ENCODE measurements around the gene TSEN34.

TSEN34 gene

DNA sequence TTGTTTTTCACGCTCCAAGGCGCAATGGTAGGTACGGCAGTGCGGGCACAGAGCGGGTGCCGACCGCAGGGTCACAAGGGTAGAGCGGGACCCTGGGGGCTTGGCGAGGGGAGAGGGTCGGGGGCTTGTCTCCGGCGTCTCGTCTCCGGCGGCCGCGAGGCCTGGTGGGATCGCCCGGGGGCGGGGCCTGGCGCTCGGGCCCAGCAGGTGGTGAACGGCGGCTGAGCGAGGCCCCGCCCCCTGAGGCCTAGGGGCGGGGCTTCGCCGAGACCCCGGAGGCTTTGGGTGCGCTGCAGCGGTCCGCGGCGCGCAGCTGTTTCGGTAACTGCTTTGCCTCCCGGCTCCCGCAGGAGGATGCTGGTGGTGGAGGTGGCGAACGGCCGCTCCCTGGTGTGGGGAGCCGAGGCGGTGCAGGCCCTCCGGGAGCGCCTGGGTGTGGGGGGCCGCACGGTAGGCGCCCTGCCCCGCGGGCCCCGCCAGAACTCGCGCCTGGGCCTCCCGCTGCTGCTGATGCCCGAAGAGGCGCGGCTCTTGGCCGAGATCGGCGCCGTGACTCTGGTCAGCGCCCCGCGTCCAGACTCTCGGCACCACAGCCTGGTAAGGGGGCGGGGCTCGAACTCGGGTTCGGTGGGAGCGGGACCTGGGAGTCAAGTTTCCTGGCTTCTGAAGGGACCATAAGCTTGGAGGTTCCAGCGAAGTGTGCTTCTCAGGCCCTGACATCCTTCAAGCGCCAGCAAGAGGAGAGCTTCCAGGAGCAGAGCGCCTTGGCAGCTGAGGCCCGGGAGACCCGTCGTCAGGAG is at the start of gene TSEN34:
Gene TSEN34, plus strand, starts transcription at position 298 of the 800 bp plus-strand sequence. Its CDS starts 57 bp downstream, at position 355.
- peak; percentile 86 for DNase-seq (ENCODE audit: low spot score)

DNA sequence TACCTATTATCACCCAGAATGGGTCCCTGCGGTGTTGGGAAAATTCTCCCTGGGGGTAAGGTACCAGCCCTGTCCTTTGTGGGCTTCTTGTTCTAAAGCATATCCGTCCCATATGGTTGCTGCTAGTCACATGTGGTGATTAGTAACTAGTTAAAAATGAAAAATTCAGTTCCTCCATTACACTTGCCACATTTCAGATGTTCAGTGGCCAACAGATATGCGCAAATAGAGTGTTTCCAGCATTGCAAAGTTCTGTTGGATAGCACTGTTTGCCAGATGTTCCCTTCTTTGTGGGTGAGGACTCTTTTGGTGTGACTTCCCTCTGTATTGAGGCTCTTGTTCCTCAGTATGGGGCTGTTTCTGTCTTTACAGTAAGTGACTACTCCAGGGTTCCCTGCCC is 49.8 kb upstream of the TSEN34 start:
- no peak for DNase-seq (ENCODE audit: low spot score)

DNA sequence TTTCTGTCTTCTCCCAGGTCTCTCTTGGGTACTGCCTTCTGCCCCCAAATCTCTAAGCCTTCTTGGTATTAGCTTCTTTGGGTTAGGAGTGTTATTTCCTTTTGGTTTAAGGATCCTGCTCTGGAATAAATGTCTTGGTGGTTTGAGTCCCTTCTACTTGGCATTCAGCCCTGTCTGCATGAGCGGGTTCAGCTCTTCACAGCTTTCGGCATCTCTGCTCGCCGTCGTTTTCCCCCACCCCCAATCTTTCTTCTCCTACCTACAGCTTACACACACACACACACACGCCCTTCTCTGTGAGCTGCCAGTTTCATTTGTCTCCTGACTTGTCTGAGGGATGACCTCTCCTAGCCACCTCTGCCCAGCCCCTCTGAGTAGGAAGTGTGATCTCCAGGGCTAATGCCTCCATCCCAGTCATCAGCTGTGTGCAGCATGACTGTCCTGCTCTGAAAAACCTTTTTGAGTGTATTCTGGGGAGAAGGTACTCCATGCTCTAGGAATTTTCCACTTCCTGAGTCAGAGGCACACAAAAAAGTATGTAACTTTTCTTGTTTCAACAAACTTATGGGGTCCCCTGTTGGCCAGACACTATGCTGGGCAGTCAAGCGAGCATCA is 48.8 kb upstream of the TSEN34 start:
- DNase-seq (ENCODE audit: low spot score) = no peak

GRCh38 chr19:54145541-54146158 is 45.5 kb upstream of the TSEN34 start:
- no peak for DNase-seq (ENCODE audit: low spot score)

GRCh38 chr19:54147676-54148075 is 43.4 kb upstream of the TSEN34 start:
- DNase-seq (ENCODE audit: low spot score) = no peak

GRCh38 chr19:54148158-54148557 is 43.0 kb upstream of the TSEN34 start:
- DNase-seq (ENCODE audit: low spot score) = no peak

DNA sequence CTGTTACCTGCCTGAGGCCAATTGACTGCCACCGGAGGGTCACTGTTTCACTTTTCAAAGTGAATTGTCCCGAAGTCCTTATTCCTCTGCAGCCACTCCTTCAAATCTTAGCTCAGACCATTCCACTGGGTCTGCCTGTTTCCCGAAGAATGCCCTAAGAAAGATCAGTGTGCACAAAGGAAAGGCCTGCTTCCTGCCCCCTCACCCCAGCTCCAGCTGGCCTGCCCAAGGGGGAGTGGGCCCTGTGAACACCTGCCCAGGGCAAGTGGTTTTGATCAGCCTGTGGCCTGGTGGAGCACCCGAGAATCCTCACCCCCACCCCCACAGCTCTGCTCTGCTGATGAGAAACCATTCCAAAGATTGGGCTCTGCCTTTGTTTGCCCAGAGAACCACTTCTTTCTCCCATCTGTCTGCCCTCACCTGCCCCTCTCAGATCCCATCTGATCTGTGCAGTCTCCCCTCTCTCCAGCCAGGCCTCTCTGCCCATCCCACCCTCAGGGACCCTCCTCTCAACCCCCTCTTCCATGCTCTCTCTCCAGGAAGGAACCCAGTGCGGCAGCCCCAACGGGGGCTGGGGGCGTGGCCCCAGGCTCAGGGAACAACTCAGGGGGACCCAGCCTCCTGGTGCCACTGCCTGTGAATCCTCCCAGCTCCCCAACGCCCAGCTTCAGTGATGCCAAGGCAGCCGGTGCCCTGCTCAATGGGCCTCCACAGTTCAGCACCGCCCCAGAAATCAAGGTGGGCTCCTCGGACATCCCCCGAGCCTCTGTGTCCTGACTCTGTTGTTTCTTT is 41.9 kb upstream of the TSEN34 start:
- no peak for DNase-seq (ENCODE audit: low spot score)

- no peak for DNase-seq (ENCODE audit: low spot score)
These were observed 39.6 kb upstream of the TSEN34 start for GRCh38 chr19:54151362-54152035.

DNA sequence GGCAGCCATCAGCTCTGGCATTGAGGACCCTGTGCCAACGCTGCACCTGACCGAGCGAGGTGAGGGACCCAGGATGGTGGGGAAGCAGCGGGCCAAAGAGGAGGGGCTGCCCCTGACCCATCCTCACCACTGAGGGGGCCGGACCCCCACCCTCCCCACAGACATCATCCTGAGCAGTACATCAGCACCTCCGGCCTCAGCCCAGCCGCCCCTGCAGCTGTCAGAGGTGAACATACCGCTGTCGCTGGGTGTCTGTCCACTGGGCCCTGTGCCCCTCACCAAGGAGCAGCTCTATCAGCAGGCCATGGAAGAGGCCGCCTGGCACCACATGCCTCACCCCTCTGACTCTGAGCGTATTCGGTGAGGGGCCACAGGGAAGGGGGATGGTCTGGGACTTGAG is 38.8 kb upstream of the TSEN34 start:
- DNase-seq (ENCODE audit: low spot score) = no peak

DNA sequence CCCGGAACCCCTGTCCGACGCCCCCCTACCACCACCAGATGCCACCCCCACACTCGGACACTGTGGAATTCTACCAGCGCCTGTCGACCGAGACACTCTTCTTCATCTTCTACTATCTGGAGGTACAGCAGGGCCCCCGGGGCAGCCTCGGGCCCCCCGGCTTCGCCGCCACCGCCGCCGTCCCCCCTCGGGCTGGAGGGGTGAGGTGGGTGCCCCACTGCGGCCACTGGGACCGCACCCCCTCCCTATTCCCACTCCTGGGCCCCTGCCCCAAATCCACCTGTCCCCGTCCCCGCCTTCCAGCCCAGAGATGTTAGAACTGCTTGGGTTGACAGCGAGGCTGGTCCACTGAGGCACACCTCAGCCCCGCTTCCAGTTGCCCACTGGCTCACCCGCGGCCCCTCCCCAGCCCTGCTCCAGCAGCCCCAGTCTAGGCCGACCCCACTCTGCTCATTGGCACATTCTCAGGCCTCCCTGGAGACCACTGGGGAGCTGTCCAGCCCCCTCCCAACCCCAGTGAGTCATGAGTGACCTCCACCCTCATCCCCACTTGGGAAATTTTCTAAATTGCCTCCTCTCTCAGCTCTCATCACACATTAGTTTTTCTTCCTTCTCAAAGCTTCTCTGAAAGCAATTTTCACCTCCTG is 38.1 kb upstream of the TSEN34 start:
- DNase-seq (ENCODE audit: low spot score) = no peak

DNA sequence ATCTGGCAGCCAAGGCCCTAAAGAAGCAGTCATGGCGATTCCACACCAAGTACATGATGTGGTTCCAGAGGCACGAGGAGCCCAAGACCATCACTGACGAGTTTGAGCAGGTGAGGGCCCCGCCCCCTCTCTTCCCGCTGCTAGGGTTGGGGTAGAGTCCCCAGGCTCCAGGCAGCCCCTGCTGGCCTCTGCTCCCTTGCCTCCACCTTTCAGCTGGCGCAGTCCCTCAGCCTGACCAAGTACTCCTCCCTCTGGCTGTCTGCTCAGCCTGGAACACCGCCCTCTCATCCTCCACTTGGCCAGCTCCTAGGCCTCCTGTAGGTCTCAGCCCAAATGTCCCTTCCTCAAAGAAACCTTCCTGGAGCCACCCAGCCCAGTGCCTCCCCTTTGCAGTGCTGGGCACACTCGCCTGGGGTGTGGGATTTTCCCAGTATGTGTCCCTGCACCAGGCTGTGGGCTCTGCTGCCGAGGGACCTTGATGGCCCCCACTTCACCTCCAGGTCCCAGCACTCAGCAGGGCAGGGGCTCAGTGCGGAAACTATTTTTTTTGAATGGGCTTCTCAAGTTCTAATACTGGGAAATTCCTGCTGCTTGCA is 37.3 kb upstream of the TSEN34 start:
- no peak for DNase-seq (ENCODE audit: low spot score)

DNA sequence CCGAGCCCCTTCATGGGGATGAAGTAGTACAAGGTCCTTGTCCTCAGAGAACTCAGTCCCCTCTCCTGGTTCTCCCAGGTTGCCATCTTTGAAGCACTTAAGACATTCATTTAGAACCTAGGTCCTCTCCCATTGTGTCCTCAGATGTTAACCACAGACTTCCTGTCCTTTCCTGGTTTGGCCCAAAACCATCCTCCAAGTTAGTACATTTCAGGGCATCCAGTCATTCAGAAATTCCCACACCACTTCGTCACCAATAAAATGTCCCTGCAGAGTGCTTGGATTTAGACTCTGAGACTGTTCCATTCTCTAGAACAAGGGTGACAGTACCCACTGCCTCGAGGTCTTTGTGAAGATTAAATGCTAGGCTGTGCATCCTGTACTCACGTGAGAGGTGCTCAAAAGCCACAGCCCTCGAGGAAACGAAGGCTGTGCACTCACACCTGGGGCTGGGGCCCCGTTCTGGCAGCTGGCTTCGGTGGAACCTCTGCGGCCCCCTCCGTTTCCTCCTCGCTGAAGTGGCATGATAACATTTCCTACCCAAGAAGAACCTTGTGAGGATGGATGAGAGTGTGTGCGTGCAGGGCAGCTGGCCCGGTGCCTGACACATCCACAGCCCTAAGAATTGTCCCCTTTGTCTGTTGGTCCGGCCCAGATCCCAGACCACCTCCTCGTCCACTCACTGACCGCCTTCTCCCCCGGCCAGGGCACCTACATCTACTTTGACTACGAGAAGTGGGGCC is 36.3 kb upstream of the TSEN34 start:
- DNase-seq (ENCODE audit: low spot score) = no peak

DNA sequence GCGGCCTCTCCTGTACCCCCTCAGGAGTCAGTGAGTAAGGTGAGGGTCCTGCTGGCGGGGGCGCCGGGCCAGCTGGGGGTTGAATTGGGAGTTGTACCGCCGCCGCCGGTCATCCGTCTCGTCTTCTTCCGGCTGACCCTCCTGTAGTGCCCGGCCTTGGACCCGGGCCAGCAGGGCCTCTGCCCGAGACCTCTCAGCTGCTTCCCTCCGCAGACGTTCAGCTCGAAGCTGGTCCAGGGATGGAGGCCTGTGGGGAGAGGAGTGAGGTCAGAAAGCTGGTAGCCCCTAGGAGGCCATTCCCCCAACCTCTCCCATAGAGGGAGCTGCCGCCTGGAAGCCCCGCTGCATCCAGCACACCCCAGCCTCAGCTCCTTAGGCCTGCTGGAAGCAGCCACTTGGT is 35.4 kb upstream of the TSEN34 start:
- DNase-seq (ENCODE audit: low spot score) = no peak

- DNase-seq (ENCODE audit: low spot score) = no peak
These were observed 34.6 kb upstream of the TSEN34 start for GRCh38 chr19:54156490-54156889.

GRCh38 chr19:54156953-54157352 is 34.2 kb upstream of the TSEN34 start:
- no peak for DNase-seq (ENCODE audit: low spot score)

GRCh38 chr19:54158812-54159351 is 32.2 kb upstream of the TSEN34 start:
- DNase-seq (ENCODE audit: low spot score) = no peak

- peak; percentile 100 for DNase-seq (ENCODE audit: low spot score)
These were observed 31.5 kb upstream of the TSEN34 start, which contains the start of gene LENG1 for GRCh38 chr19:54159352-54160181. Gene LENG1, minus strand, starts transcription at chr19:54159721. Its CDS starts 26 bp downstream, at chr19:54159695.

DNA sequence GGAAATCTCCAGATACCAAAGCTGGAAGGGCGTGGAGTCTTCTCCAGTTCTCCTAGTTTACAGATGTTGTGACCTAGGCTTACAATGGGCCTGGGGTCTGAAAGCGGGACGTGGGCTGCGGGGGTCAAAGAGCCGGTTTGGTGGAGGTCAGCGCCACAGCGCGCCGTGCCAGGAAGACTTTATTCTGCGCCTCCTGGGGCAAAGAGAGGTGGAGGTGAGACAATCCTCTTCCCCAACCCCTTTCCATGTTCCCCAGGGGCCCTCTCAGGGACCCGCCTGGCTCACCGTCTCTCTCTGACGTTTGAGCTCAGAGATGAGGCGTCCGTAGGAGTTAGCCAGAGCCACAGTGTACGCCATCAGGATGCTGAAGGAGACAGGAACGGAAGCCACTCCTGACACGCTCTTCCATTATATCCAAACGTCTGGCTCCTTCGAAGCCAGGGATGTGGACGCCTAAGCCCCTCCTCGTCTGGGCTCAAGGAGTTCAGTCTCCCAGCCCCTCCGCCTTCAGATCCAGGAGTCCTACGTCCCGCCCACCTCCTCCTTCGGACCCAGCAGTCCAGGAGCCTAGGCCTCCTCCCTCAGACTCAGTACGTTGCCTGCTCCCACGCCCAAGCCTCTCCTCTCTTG is 30.8 kb upstream of the TSEN34 start:
- no peak for DNase-seq (ENCODE audit: low spot score)

Data from CD4-positive, alpha-beta T cell treated with Interleukin-15 for 4 hours (primary cell).